ENCODE measurements around the gene SIRT5. TPM values are rescaled to one million over a fixed set of nuclear protein-coding genes. Genes with fewer than 3 reads are reported as not detected.

Gene SIRT5
- total and polyA plus RNA-seq, 4 donors: 5.9 to 11.3 (median 8.0) TPM

- WGBS, 2 donors: 76 to 83% methylated on average over 8 of the region's 8 CpGs
- ATAC-seq (ENCODE audit: insufficient read depth, low FRiP score): no peak
- H3K27ac ChIP-seq (ENCODE audit: low read depth in 1 of 2, low read length in 1 of 2): no peak overlapping the region
Observed at GRCh38 chr6:13528777-13529343, 45.5 kb upstream of the SIRT5 start.

GRCh38 chr6:13531956-13532355 is 42.4 kb upstream of the SIRT5 start:
- H3K9me3 ChIP-seq (ENCODE audit: control insufficient read depth in 4 of 4, insufficient read depth in 3 of 4, low read length in 3 of 4): no peaks in the 10 kb centered on the region
- no peak overlapping the region for H3K9ac ChIP-seq (ENCODE audit: insufficient read depth in 1 of 2, low read length in 2 of 2)
- no peak for TF ChIP-seq CTCF (IDR thresholded peaks at IDR 0.05; ENCODE audit: control extremely low read depth, extremely low read depth)
- ATAC-seq (ENCODE audit: insufficient read depth, low FRiP score): no peak
- H3K36me3 ChIP-seq (ENCODE audit: control insufficient read depth in 4 of 4, insufficient read depth in 4 of 4, low read length in 4 of 4): no peaks in the 10 kb centered on the region
- H3K4me1 ChIP-seq (ENCODE audit: control insufficient read depth in 5 of 5, insufficient read depth in 5 of 5, low read length in 5 of 5): peaks cover 0 to 7% (median 0%) of the 10 kb centered on the region in 5 donors
- H3K27me3 ChIP-seq (ENCODE audit: control insufficient read depth in 3 of 3, insufficient read depth in 3 of 3, low read length in 2 of 3): no peaks in the 10 kb centered on the region
- H3K4me3 ChIP-seq: no peak overlapping the region
- WGBS, 2 donors: 67 to 78% methylated on average over 4 of the region's 4 CpGs
- no peak for DNase-seq
- H3K27ac ChIP-seq (ENCODE audit: low read depth in 1 of 2, low read length in 1 of 2): no peak overlapping the region

More at GRCh38 chr6:13528777-13529343, 45.5 kb upstream of the SIRT5 start:
- DNase-seq: peak in 2 of 3 donors; percentile 14 to 22
- Histone ChIP-seq H3K4me3 (no peak overlapping the region), H3K9ac (ENCODE audit: insufficient read depth in 1 of 2, low read length in 2 of 2) (no peak overlapping the region), H3K36me3 (ENCODE audit: control insufficient read depth in 4 of 4, insufficient read depth in 4 of 4, low read length in 4 of 4) (no peaks in the 10 kb centered on the region), H3K4me1 (ENCODE audit: control insufficient read depth in 5 of 5, insufficient read depth in 5 of 5, low read length in 5 of 5) (peaks cover 0 to 7% (median under 1%) of the 10 kb centered on the region in 5 donors), H3K27me3 (ENCODE audit: control insufficient read depth in 3 of 3, insufficient read depth in 3 of 3, low read length in 2 of 3) (no peaks in the 10 kb centered on the region), H3K9me3 (ENCODE audit: control insufficient read depth in 4 of 4, insufficient read depth in 3 of 4, low read length in 3 of 4) (no peaks in the 10 kb centered on the region)
- no peak for TF ChIP-seq CTCF (IDR thresholded peaks at IDR 0.05; ENCODE audit: control extremely low read depth, extremely low read depth)

- no peak for TF ChIP-seq CTCF (IDR thresholded peaks at IDR 0.05; ENCODE audit: control extremely low read depth, extremely low read depth)
- Histone ChIP-seq H3K27me3 (ENCODE audit: control insufficient read depth in 3 of 3, insufficient read depth in 3 of 3, low read length in 2 of 3) (no peaks in the 10 kb centered on the region), H3K36me3 (ENCODE audit: control insufficient read depth in 4 of 4, insufficient read depth in 4 of 4, low read length in 4 of 4) (no peaks in the 10 kb centered on the region), H3K27ac (ENCODE audit: low read depth in 1 of 2, low read length in 1 of 2) (no peak overlapping the region), H3K9ac (ENCODE audit: insufficient read depth in 1 of 2, low read length in 2 of 2) (no peak overlapping the region), H3K4me3 (no peak overlapping the region), H3K9me3 (ENCODE audit: control insufficient read depth in 4 of 4, insufficient read depth in 3 of 4, low read length in 3 of 4) (no peaks in the 10 kb centered on the region), H3K4me1 (ENCODE audit: control insufficient read depth in 5 of 5, insufficient read depth in 5 of 5, low read length in 5 of 5) (peaks cover 0 to 1% (median 0%) of the 10 kb centered on the region in 5 donors)
- ATAC-seq (ENCODE audit: insufficient read depth, low FRiP score) (no peak), DNase-seq (no peak)
- 56 to 90% methylated on average over 3 of the region's 3 CpGs for WGBS, 2 donors
Observed at GRCh38 chr6:13534536-13534935, 39.9 kb upstream of the SIRT5 start.

- no peak overlapping the region for H3K4me3 ChIP-seq
- H3K4me1 ChIP-seq (ENCODE audit: control insufficient read depth in 5 of 5, insufficient read depth in 5 of 5, low read length in 5 of 5): peaks cover 0 to 1% (median 0%) of the 10 kb centered on the region in 5 donors
- ATAC-seq (ENCODE audit: insufficient read depth, low FRiP score) (no peak), DNase-seq (no peak)
- no peak overlapping the region for H3K27ac ChIP-seq (ENCODE audit: low read depth in 1 of 2, low read length in 1 of 2)
- no peak overlapping the region for H3K9ac ChIP-seq (ENCODE audit: insufficient read depth in 1 of 2, low read length in 2 of 2)
- WGBS, 2 donors: 90 to 97% methylated on average over 3 of the region's 3 CpGs
- H3K27me3 ChIP-seq (ENCODE audit: control insufficient read depth in 3 of 3, insufficient read depth in 3 of 3, low read length in 2 of 3): no peaks in the 10 kb centered on the region
- H3K9me3 ChIP-seq (ENCODE audit: control insufficient read depth in 4 of 4, insufficient read depth in 3 of 4, low read length in 3 of 4): no peaks in the 10 kb centered on the region
- no peak for TF ChIP-seq CTCF (IDR thresholded peaks at IDR 0.05; ENCODE audit: control extremely low read depth, extremely low read depth)
- no peaks in the 10 kb centered on the region for H3K36me3 ChIP-seq (ENCODE audit: control insufficient read depth in 4 of 4, insufficient read depth in 4 of 4, low read length in 4 of 4)
Observed at GRCh38 chr6:13535306-13535705, 39.1 kb upstream of the SIRT5 start.

Measured in lung (tissue), 12 donors.